SU-DHL-6 (cell line): ENCODE results near the gene SORL1.

Source experiments
- CTCF ChIP-seq: fragments of 200-600 bp; sonication (generic); IDR thresholded peaks from one replicate; pipeline ENCODE4 v1.5.1; 2017; ENCODE audit warnings: antibody characterized with exemption, mild to moderate bottlenecking, low read length, moderate library complexity; ENCODE audit not compliant: insufficient read depth, poor library complexity, severe bottlenecking
- EZH2phosphoT487 ChIP-seq: fragments of 200-600 bp; sonication (generic), shearing (Covaris generic); conservative IDR thresholded peaks from 2 replicates; pipeline ENCODE4 v1.6.1; 2018; ENCODE audit warnings: mild to moderate bottlenecking, antibody characterized with exemption, low read length, moderate library complexity, mixed read lengths

- TF ChIP-seq CTCF (no peak), EZH2phosphoT487 (no peak)
Measured at GRCh38 chr11:121615501-121615900, 163.4 kb downstream of the SORL1 start.
